Mammary epithelial cell (primary cell): Measurements from ENCODE around the gene PSMB10.

Experiments used
- EZH2 ChIP-seq: IDR thresholded peaks from 2 replicates; pipeline ENCODE4 v1.6.1; 2012; ENCODE audit warnings: low read length, inconsistent platforms, borderline replicate concordance
- TF ChIP-seq, protein P1 (sequence below), 2 donors: IDR thresholded peaks in 1 of 2; conservative IDR thresholded peaks in 1 of 2; 2 replicates each; pipeline ENCODE4 v1.5.1; 2011 to 2012; ENCODE audit warnings: inconsistent platforms in 2 of 2, low read length in 2 of 2, mild to moderate bottlenecking in 2 of 2, control low read depth in 1 of 2, low read depth in 1 of 2; ENCODE audit not compliant: insufficient read depth in 1 of 2; ENCODE audit errors: extremely low read depth in 1 of 2

DNA sequence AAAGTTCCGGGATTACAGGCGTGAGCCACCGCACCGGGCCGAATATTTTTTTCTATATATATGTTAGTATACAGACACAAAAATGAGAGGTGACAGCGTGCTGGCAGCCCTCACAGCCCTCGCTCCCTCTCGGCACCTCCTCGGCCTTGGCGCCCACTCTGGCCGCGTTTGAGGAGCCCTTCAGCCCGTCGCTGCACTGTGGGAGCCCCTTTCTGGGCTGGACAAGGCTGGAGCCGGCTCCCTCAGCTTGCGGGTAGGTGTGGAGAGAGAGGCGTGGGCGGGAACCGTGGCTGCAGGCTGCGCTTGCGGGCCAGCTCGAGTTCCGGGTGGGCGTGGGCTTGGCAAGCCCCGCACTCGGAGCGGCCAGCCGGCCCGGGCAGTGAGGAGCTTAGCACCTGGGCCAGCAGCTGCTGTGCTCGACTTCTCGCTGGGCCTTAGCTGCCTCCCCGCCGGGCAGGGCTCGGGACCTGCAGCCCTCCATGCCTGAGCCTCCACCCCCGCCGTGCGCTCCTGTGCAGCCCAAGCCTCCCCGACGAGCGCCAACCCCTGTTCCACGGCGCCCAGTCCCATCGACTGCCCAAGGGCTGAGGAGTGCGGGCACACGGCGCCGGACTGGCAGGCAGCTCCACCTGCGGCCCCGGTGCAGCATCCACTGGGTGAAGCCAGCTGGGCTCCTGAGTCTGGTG is 45.5 kb upstream of the PSMB10 start:
- TF ChIP-seq, protein P1, sequence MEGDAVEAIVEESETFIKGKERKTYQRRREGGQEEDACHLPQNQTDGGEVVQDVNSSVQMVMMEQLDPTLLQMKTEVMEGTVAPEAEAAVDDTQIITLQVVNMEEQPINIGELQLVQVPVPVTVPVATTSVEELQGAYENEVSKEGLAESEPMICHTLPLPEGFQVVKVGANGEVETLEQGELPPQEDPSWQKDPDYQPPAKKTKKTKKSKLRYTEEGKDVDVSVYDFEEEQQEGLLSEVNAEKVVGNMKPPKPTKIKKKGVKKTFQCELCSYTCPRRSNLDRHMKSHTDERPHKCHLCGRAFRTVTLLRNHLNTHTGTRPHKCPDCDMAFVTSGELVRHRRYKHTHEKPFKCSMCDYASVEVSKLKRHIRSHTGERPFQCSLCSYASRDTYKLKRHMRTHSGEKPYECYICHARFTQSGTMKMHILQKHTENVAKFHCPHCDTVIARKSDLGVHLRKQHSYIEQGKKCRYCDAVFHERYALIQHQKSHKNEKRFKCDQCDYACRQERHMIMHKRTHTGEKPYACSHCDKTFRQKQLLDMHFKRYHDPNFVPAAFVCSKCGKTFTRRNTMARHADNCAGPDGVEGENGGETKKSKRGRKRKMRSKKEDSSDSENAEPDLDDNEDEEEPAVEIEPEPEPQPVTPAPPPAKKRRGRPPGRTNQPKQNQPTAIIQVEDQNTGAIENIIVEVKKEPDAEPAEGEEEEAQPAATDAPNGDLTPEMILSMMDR (conservative IDR thresholded peaks at IDR 0.05 in 1 of 2, IDR thresholded peaks at IDR 0.05 in 1 of 2; ENCODE audit: extremely low read depth in 1 of 2, insufficient read depth in 1 of 2, low read depth in 1 of 2, low read length in 2 of 2): no peak
- no peak for TF ChIP-seq EZH2
